GM18498 (cell line): ENCODE measurements around the gene LEMD2.

ENCODE experiments used
- ATAC-seq: cut with Tn5 transposase; IDR thresholded peaks from one replicate; pipeline ENCODE4 v1.9.1; 2021; ENCODE audit warnings: mild to moderate bottlenecking, moderate library complexity; ENCODE audit not compliant: unreplicated experiment

The LEMD2 gene

GRCh38 chr6:33777398-33778388, 11.2 kb downstream of the LEMD2 start:
- no peak for ATAC-seq

- no peak for ATAC-seq
Observed at GRCh38 chr6:33776764-33777163, 12.2 kb downstream of the LEMD2 start.

- ATAC-seq: no peak
Observed at GRCh38 chr6:33776186-33776585, 12.7 kb downstream of the LEMD2 start.

GRCh38 chr6:33774774-33775173, 14.2 kb downstream of the LEMD2 start:
- no peak for ATAC-seq

- ATAC-seq: no peak
Observed at GRCh38 chr6:33772902-33773472, 15.9 kb downstream of the LEMD2 start.

GRCh38 chr6:33772082-33772830, 16.7 kb downstream of the LEMD2 start:
- no peak for ATAC-seq

- ATAC-seq: no peak
Observed at GRCh38 chr6:33771146-33772081, 17.5 kb downstream of the LEMD2 start.

GRCh38 chr6:33770833-33771145, 18.1 kb downstream of the LEMD2 start:
- ATAC-seq: no peak

GRCh38 chr6:33770124-33770832, 18.7 kb downstream of the LEMD2 start:
- ATAC-seq: no peak

GRCh38 chr6:33769248-33769821, 19.6 kb downstream of the LEMD2 start:
- no peak for ATAC-seq

GRCh38 chr6:33768644-33769120, 20.2 kb downstream of the LEMD2 start:
- no peak for ATAC-seq

GRCh38 chr6:33766921-33767907, 21.7 kb downstream of the LEMD2 start:
- ATAC-seq: no peak

- ATAC-seq: no peak
Observed at GRCh38 chr6:33765368-33765767, 23.6 kb downstream of the LEMD2 start.

GRCh38 chr6:33764036-33764435, 24.9 kb downstream of the LEMD2 start:
- no peak for ATAC-seq

- ATAC-seq: no peak
Observed at GRCh38 chr6:33763483-33763882, 25.4 kb downstream of the LEMD2 start.

- ATAC-seq: no peak
Observed at GRCh38 chr6:33762713-33763112, 26.2 kb downstream of the LEMD2 start.

- no peak for ATAC-seq
Observed at GRCh38 chr6:33761922-33762629, 26.9 kb downstream of the LEMD2 start.

GRCh38 chr6:33761581-33761921, 27.4 kb downstream of the LEMD2 start:
- no peak for ATAC-seq
